ENCODE data around the gene SKA2. TPM values are rescaled to one million over a fixed set of nuclear protein-coding genes. Genes with fewer than 3 reads are reported as not detected.

Gene SKA2, protein sequence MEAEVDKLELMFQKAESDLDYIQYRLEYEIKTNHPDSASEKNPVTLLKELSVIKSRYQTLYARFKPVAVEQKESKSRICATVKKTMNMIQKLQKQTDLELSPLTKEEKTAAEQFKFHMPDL
- 29.2 TPM for total RNA-seq
- polyA plus RNA-seq (ENCODE audit: insufficient read depth, low read depth, low replicate concordance): 40.3 TPM
- long read RNA-seq, donor 1, transcript SKA2-201 (4 exons, 2,798 nt): major isoform, 14 of 33 reads
- long read RNA-seq, donor 1, transcript SKA2-206 (3 exons, 595 nt): minor isoform, 7 of 33 reads
- long read RNA-seq, donor 1, transcript SKA2-208 (2 exons, 533 nt): minor isoform, 7 of 33 reads
- long read RNA-seq, donor 1, partial matches to known transcripts: 0 of 33 reads
- long read RNA-seq, donor 1, other reads (novel, unspliced or antisense): 0 of 33 reads
- long read RNA-seq, donor 2, transcript SKA2-201 (4 exons, 2,798 nt): minor isoform, 6 of 25 reads
- long read RNA-seq, donor 2, transcript SKA2-206 (3 exons, 595 nt): major isoform, 11 of 25 reads
- long read RNA-seq, donor 2, partial matches to known transcripts: 0 of 25 reads
- long read RNA-seq, donor 2, other reads (novel, unspliced or antisense): 0 of 25 reads
- long read RNA-seq, donor 3, transcript SKA2-201 (4 exons, 2,798 nt): major isoform, 13 of 33 reads
- long read RNA-seq, donor 3, transcript SKA2-206 (3 exons, 595 nt): minor isoform, 11 of 33 reads
- long read RNA-seq, donor 3, transcript SKA2-208 (2 exons, 533 nt): minor isoform, 6 of 33 reads
- long read RNA-seq, donor 3, partial matches to known transcripts: 0 of 33 reads
- long read RNA-seq, donor 3, other reads (novel, unspliced or antisense): 0 of 33 reads
- long read RNA-seq, donor 4, transcript SKA2-201 (4 exons, 2,798 nt): minor isoform, 7 of 22 reads
- long read RNA-seq, donor 4, transcript SKA2-208 (2 exons, 533 nt): major isoform, 8 of 22 reads
- long read RNA-seq, donor 4, transcript SKA2-206 (3 exons, 595 nt): minor isoform, 7 of 22 reads
- long read RNA-seq, donor 4, partial matches to known transcripts: 0 of 22 reads
- long read RNA-seq, donor 4, other reads (novel, unspliced or antisense): 0 of 22 reads
- long read RNA-seq, donor 5, partial matches to known transcripts: 0 of 1 reads
- long read RNA-seq, donor 5, other reads (novel, unspliced or antisense): 0 of 1 reads
- long read RNA-seq, donor 6, transcript SKA2-208 (2 exons, 533 nt): minor isoform, 9 of 65 reads
- long read RNA-seq, donor 6, transcript SKA2-201 (4 exons, 2,798 nt): major isoform, 28 of 65 reads
- long read RNA-seq, donor 6, transcript SKA2-206 (3 exons, 595 nt): minor isoform, 18 of 65 reads
- long read RNA-seq, donor 6, partial matches to known transcripts: 0 of 65 reads
- long read RNA-seq, donor 6, other reads (novel, unspliced or antisense): 0 of 65 reads
- long read RNA-seq, donor 7, transcript SKA2-201 (4 exons, 2,798 nt): major isoform, 9 of 19 reads
- long read RNA-seq, donor 7, partial matches to known transcripts: 0 of 19 reads
- long read RNA-seq, donor 7, other reads (novel, unspliced or antisense): 3 of 19 reads
- long read RNA-seq, donor 8, transcript SKA2-206 (3 exons, 595 nt): minor isoform, 12 of 38 reads
- long read RNA-seq, donor 8, transcript SKA2-208 (2 exons, 533 nt): minor isoform, 6 of 38 reads
- long read RNA-seq, donor 8, transcript SKA2-201 (4 exons, 2,798 nt): major isoform, 15 of 38 reads
- long read RNA-seq, donor 8, partial matches to known transcripts: 0 of 38 reads
- long read RNA-seq, donor 8, other reads (novel, unspliced or antisense): 0 of 38 reads
- long read RNA-seq, donor 9, transcript SKA2-201 (4 exons, 2,798 nt): major isoform, 8 of 16 reads
- long read RNA-seq, donor 9, transcript SKA2-206 (3 exons, 595 nt): minor isoform, 5 of 16 reads
- long read RNA-seq, donor 9, partial matches to known transcripts: 0 of 16 reads
- long read RNA-seq, donor 9, other reads (novel, unspliced or antisense): 0 of 16 reads
- long read RNA-seq, donor 10, transcript SKA2-201 (4 exons, 2,798 nt): major isoform, 9 of 22 reads
- long read RNA-seq, donor 10, transcript SKA2-206 (3 exons, 595 nt): minor isoform, 8 of 22 reads
- long read RNA-seq, donor 10, partial matches to known transcripts: 0 of 22 reads
- long read RNA-seq, donor 10, other reads (novel, unspliced or antisense): 0 of 22 reads

DNA sequence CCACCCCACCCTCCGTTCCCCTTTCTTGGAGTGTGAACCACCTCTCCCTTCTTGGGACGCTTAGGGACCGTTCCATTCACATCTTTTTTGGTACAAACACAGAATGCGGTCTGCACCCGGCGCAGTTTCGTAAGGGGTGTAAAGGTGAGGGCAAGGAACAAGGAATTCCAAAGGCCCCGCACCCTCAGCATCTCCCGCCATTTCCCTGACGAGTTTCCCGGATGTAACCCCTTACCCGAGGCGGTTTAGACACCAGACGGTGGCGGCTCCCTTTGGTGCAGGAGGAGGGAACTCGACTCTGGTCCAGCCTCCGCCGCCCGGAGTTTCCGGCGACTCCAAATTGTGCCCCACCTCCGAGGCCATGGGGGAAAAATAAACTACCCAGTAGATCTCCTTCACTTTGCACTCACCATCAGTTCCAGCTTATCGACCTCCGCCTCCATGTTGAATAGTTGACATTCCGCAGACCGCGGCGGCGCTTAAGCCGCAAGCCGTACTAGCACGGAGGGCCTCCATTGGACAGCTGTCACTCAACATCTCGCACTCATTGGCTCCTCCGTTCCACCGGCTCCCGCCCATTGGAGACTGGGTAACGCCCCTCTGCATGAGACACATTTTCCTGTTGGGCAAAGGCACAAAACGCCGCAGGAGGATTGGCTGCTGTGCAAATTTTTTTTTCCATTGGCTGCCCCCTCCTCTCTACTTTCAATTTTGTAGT is at the start of gene SKA2:
Gene SKA2, minus strand, starts transcription at position 466 of the 718 bp plus-strand sequence. Its CDS starts 23 bp downstream, at position 443.
- peaks cover 0 to 6% (median 3%) of the 10 kb centered on the region in 3 donors for H3K4me1 ChIP-seq (ENCODE audit: control insufficient read depth in 2 of 3, insufficient read depth in 2 of 3, low read depth in 1 of 3, low read length in 3 of 3)
- H3K9me3 ChIP-seq (ENCODE audit: control insufficient read depth in 2 of 3, insufficient read depth in 1 of 3, low read length in 3 of 3): no peaks in the 10 kb centered on the region
- no peaks in the 10 kb centered on the region for H3K27me3 ChIP-seq (ENCODE audit: control insufficient read depth, insufficient read depth, low read length)
- no peaks in the 10 kb centered on the region for H3K36me3 ChIP-seq (ENCODE audit: control insufficient read depth in 2 of 3, insufficient read depth in 3 of 3, low read length in 3 of 3)
- intact Hi-C loops (cut with DNase I): no loop called here
- peak within 1 kb of the TSS; percentile 76 to 89 (median 79) for H3K9ac ChIP-seq (ENCODE audit: low read length in 3 of 3)
- TF ChIP-seq, protein P1, sequence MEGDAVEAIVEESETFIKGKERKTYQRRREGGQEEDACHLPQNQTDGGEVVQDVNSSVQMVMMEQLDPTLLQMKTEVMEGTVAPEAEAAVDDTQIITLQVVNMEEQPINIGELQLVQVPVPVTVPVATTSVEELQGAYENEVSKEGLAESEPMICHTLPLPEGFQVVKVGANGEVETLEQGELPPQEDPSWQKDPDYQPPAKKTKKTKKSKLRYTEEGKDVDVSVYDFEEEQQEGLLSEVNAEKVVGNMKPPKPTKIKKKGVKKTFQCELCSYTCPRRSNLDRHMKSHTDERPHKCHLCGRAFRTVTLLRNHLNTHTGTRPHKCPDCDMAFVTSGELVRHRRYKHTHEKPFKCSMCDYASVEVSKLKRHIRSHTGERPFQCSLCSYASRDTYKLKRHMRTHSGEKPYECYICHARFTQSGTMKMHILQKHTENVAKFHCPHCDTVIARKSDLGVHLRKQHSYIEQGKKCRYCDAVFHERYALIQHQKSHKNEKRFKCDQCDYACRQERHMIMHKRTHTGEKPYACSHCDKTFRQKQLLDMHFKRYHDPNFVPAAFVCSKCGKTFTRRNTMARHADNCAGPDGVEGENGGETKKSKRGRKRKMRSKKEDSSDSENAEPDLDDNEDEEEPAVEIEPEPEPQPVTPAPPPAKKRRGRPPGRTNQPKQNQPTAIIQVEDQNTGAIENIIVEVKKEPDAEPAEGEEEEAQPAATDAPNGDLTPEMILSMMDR (IDR thresholded peaks at IDR 0.05; ENCODE audit: borderline replicate concordance, extremely low read depth, insufficient read depth): no peak
- DNase-seq: peak in 1 of 5 donors; percentile 99
- peak within 1 kb of the TSS; percentile 76 to 85 for H3K27ac ChIP-seq (ENCODE audit: low read depth in 2 of 2, low read length in 2 of 2)
- H3K4me3 ChIP-seq (ENCODE audit: low read length in 3 of 3): peak within 1 kb of the TSS; percentile 84 to 98 (median 92)
- FAIRE-seq: no peak

DNA sequence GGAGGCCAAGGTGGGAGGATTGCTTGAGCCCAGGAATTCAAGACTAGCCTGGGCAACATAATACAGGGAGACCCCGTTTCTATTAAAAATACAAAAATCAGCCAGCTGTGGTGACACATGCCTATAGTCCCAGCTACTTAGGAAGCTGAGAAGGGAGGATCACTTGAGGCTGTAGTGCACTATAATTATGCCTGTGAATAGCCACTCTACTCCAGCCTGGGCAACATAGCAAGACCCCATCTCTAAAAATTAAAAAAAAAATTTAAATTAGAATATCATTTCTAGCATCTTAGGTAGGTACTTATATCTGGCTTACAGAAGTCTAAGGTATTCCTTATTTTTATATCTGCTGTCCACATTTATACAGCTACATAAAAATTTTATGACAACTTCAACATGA is 47.3 kb upstream of the SKA2 start:
- no peaks in the 10 kb centered on the region for H3K4me1 ChIP-seq (ENCODE audit: control insufficient read depth in 2 of 3, insufficient read depth in 2 of 3, low read depth in 1 of 3, low read length in 3 of 3)
- DNase-seq (no peak), FAIRE-seq (no peak)
- H3K9me3 ChIP-seq (ENCODE audit: control insufficient read depth in 2 of 3, insufficient read depth in 1 of 3, low read length in 3 of 3): no peaks in the 10 kb centered on the region
- H3K9ac ChIP-seq (ENCODE audit: low read length in 3 of 3): no peak overlapping the region
- intact Hi-C loops (cut with DNase I): no loop called here
- H3K27me3 ChIP-seq (ENCODE audit: control insufficient read depth, insufficient read depth, low read length): no peaks in the 10 kb centered on the region
- H3K4me3 ChIP-seq (ENCODE audit: low read length in 3 of 3): no peak overlapping the region
- no peaks in the 10 kb centered on the region for H3K36me3 ChIP-seq (ENCODE audit: control insufficient read depth in 2 of 3, insufficient read depth in 3 of 3, low read length in 3 of 3)
- TF ChIP-seq, protein P1 (IDR thresholded peaks at IDR 0.05; ENCODE audit: borderline replicate concordance, extremely low read depth, insufficient read depth): no peak
- H3K27ac ChIP-seq (ENCODE audit: low read depth in 2 of 2, low read length in 2 of 2): no peak overlapping the region

All from kidney (tissue), 22 donors.